ENCODE data around the gene PPP1R16B.
"Not testable (repeated sequence)": the region's sequence is repeated elsewhere in the genome, so short reads cannot be mapped to it uniquely, and the experiment has no call there.

PPP1R16B gene

DNA sequence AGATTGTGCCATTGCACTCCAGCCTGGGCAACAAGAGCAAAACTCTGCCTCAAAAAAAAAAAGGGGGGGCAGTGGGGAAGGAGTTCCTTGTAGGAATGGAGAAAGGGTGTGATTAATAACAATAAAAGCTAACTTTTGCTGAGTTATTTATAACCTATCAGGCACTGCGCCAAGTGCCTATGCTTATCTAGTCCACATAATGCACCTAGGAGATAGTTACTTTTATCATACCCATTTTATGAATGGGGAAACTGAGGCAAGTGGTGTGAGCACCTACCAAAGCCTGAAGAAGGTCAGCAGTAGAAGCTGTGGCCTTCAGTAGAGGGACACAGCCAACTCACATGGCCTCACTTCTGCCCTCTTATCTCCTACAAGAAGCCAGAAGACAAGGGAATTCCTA lies 13.6 kb upstream of the PPP1R16B start:
- Histone ChIP-seq H3K27ac (ENCODE audit: low read length) (no peak overlapping the region), H3K4me3 (ENCODE audit: low read length in 2 of 2) (no peak overlapping the region), H3K27me3 (ENCODE audit: control insufficient read depth in 1 of 2, insufficient read depth in 2 of 2, low read length in 2 of 2) (peaks cover 0 to 3% of the 10 kb centered on the region in 2 donors), H3K36me3 (ENCODE audit: control insufficient read depth in 2 of 2, insufficient read depth in 2 of 2, low read length in 2 of 2) (no peaks in the 10 kb centered on the region), H3K9ac (ENCODE audit: low read length in 2 of 2) (no peak overlapping the region), H3K9me3 (ENCODE audit: control insufficient read depth in 2 of 2, low read length in 2 of 2) (peaks cover 0 to 5% of the 10 kb centered on the region in 2 donors), H3K4me1 (ENCODE audit: control insufficient read depth, insufficient read depth, low read length) (no peaks in the 10 kb centered on the region)

DNA sequence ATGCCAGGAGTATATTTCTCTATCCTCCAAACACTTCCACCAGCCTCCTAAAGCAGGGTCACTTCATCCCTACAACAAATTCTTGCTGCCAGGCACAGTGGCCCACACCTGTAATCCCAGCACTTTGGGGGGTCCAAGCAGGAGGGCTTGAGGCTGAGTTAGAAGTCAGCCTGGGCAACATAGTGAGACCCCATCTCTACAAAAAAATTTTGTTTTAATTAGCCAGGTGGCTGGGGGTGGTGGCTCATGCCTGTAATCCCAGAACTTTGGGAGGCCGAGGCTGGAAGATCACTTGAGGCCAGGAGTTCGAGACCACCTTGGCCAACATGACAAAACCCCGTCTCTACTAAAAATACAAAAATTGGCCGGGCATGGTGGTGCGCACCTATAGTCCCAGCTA lies 11.4 kb upstream of the PPP1R16B start:
- not testable (repeated sequence) for H3K27me3 ChIP-seq (ENCODE audit: control insufficient read depth in 1 of 2, insufficient read depth in 2 of 2, low read length in 2 of 2); H3K36me3 ChIP-seq (ENCODE audit: control insufficient read depth in 2 of 2, insufficient read depth in 2 of 2, low read length in 2 of 2); H3K27ac ChIP-seq (ENCODE audit: low read length); H3K9ac ChIP-seq (ENCODE audit: low read length in 2 of 2); H3K4me1 ChIP-seq (ENCODE audit: control insufficient read depth, insufficient read depth, low read length); H3K9me3 ChIP-seq (ENCODE audit: control insufficient read depth in 2 of 2, low read length in 2 of 2); H3K4me3 ChIP-seq (ENCODE audit: low read length in 2 of 2)

DNA sequence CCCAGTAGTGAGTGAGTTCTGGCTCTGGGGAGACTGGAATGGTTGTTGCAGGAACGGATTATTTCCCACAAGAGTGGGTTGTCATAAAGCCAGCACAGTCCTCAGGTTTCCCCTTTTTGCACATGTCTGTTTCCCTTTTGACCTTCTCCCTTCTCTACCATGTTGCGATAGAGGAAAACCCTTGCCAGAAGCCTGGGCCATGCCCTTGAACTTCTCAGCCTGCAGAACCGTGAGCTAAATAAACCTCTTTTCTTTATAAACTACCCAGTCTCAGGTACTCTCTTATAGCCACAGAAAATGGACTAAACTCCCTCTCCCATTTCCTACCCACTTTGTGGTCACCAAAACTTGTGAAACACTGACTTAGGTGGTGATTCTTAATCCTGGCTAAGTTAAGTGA lies 7.2 kb upstream of the PPP1R16B start:
- Histone ChIP-seq H3K9me3 (ENCODE audit: control insufficient read depth in 2 of 2, low read length in 2 of 2) (no peaks in the 10 kb centered on the region), H3K27me3 (ENCODE audit: control insufficient read depth in 1 of 2, insufficient read depth in 2 of 2, low read length in 2 of 2) (no peaks in the 10 kb centered on the region), H3K27ac (ENCODE audit: low read length) (no peak overlapping the region), H3K4me1 (ENCODE audit: control insufficient read depth, insufficient read depth, low read length) (peaks cover 2% of the 10 kb centered on the region), H3K9ac (ENCODE audit: low read length in 2 of 2) (no peak overlapping the region), H3K4me3 (ENCODE audit: low read length in 2 of 2) (no peak overlapping the region), H3K36me3 (ENCODE audit: control insufficient read depth in 2 of 2, insufficient read depth in 2 of 2, low read length in 2 of 2) (no peaks in the 10 kb centered on the region)

DNA sequence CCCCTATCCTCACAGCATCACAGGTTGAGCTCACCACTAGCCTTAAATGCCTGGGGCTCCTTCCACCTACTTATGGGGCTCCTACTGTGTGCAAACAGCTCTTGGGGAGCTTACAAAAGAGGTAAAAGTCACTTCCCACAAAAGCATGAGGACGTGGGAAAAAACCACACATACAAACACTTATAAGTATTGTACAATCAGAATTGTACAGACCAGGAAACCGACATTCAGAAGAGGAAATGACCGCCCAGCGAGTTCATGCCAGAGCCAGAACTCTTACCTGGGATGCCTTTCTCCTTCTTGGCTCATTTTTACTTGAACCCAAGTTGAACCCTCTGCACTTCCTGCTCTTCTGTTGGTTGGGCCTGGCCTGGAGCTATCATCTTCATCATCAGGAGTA lies 6.3 kb upstream of the PPP1R16B start:
- Histone ChIP-seq H3K27ac (ENCODE audit: low read length) (no peak overlapping the region), H3K27me3 (ENCODE audit: control insufficient read depth in 1 of 2, insufficient read depth in 2 of 2, low read length in 2 of 2) (no peaks in the 10 kb centered on the region), H3K4me3 (ENCODE audit: low read length in 2 of 2) (no peak overlapping the region), H3K9ac (ENCODE audit: low read length in 2 of 2) (no peak overlapping the region), H3K36me3 (ENCODE audit: control insufficient read depth in 2 of 2, insufficient read depth in 2 of 2, low read length in 2 of 2) (no peaks in the 10 kb centered on the region), H3K9me3 (ENCODE audit: control insufficient read depth in 2 of 2, low read length in 2 of 2) (no peaks in the 10 kb centered on the region), H3K4me1 (ENCODE audit: control insufficient read depth, insufficient read depth, low read length) (peaks cover 2% of the 10 kb centered on the region)

DNA sequence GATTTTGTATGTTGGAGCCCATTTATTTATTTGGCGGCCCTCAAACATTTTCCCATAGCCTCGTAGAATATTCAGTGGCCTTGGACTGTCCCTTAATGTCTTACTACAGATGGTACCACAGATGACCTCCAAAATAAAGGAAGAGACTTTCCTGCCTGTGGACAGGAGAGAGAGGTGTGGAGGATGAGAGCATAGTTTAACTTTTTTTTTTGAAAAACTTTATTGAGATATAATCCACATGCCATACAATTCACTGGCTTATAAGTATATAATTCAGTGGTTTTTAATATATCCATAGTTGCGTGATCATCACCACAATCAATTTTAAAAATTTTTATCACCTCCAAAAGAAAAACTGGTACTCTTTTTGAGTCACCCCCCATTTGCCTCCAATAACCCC lies 4.6 kb upstream of the PPP1R16B start:
- H3K27me3 ChIP-seq (ENCODE audit: control insufficient read depth in 1 of 2, insufficient read depth in 2 of 2, low read length in 2 of 2), result peaks cover 3 to 6% of the 10 kb centered on the region in 2 donors
- H3K27ac ChIP-seq (ENCODE audit: low read length), result no peak overlapping the region
- no peaks in the 10 kb centered on the region for H3K36me3 ChIP-seq (ENCODE audit: control insufficient read depth in 2 of 2, insufficient read depth in 2 of 2, low read length in 2 of 2)
- no peaks in the 10 kb centered on the region for H3K9me3 ChIP-seq (ENCODE audit: control insufficient read depth in 2 of 2, low read length in 2 of 2)
- H3K4me1 ChIP-seq (ENCODE audit: control insufficient read depth, insufficient read depth, low read length), result peaks cover 11% of the 10 kb centered on the region
- no peak overlapping the region for H3K4me3 ChIP-seq (ENCODE audit: low read length in 2 of 2)
- no peak overlapping the region for H3K9ac ChIP-seq (ENCODE audit: low read length in 2 of 2)

DNA sequence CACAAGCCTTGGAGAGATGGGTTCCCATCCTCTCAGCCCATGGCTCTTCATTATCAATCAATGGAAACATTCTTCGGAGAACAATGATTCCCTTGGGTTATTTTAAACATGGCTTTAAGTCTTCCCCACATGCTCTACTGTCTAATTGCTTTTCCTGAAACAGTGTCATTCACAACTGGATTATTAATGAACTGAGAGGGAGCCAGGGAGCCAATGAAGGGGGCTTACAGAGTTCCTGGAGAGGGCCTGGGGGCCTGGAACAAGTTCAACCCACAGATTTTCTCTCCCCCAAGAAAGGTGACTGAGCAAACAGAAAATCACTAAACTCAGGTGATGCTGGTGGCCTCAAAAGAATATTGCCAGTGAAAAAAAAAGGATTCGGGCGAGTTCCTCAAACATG lies 1.3 kb upstream of the PPP1R16B start:
- Histone ChIP-seq H3K4me1 (ENCODE audit: control insufficient read depth, insufficient read depth, low read length) (peaks cover 24% of the 10 kb centered on the region), H3K27ac (ENCODE audit: low read length) (no peak overlapping the region)

DNA sequence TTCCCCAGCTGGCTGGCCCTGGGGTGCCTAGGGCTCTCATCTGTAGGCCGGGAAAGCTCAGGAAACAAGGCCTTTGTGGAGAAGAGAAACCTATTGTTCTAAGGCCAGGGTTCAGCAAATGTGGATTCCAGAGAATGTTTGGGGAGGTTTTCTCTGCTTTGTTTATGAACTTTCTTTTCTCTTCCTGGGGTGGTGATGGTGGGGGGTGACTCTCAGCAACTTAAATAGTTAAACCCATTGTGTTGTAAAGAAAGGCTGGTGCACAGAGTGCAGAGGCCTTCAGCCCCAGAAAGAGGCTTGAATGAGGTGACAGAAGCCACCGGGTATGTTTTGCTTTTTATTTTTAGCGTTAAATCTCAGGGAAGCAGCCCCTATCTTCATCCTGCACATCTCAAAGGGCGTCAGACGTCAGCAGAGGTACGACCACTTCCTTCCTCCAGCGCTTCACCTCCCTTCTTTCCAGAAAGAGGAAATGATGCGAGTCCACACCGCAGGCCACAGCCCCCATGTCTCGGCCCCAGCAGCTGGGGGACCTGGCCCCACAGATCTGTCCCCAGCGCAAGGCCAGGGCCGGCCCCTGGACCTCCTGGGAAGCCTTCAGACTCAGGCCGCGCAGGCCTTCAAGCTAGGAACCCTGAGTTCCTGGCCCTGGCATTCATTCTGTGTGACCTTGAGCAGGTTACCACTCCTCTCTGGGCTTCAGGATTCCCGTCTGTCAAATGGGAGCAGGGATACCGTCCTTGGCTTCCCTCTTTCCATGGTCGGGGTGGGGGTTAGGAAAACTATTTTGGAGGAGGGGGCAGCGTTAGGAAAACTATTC lies 605 bp upstream of the PPP1R16B start:
- no peaks in the 10 kb centered on the region for H3K9me3 ChIP-seq (ENCODE audit: control insufficient read depth in 2 of 2, low read length in 2 of 2)
- H3K27me3 ChIP-seq (ENCODE audit: control insufficient read depth in 1 of 2, insufficient read depth in 2 of 2, low read length in 2 of 2), result peaks cover 27 to 33% of the 10 kb centered on the region in 2 donors
- no peaks in the 10 kb centered on the region for H3K36me3 ChIP-seq (ENCODE audit: control insufficient read depth in 2 of 2, insufficient read depth in 2 of 2, low read length in 2 of 2)
- H3K27ac ChIP-seq (ENCODE audit: low read length), result no peak overlapping the region
- H3K9ac ChIP-seq (ENCODE audit: low read length in 2 of 2), result no peak overlapping the region
- H3K4me1 ChIP-seq (ENCODE audit: control insufficient read depth, insufficient read depth, low read length), result peaks cover 24% of the 10 kb centered on the region
- H3K4me3 ChIP-seq (ENCODE audit: low read length in 2 of 2), result peak overlapping the region; percentile 59 to 69

More for the DNA sequence above, 1.3 kb upstream of the PPP1R16B start:
- H3K36me3 ChIP-seq (ENCODE audit: control insufficient read depth in 2 of 2, insufficient read depth in 2 of 2, low read length in 2 of 2), result no peaks in the 10 kb centered on the region
- no peak overlapping the region for H3K9ac ChIP-seq (ENCODE audit: low read length in 2 of 2)
- H3K27me3 ChIP-seq (ENCODE audit: control insufficient read depth in 1 of 2, insufficient read depth in 2 of 2, low read length in 2 of 2), result peaks cover 26 to 33% of the 10 kb centered on the region in 2 donors
- H3K9me3 ChIP-seq (ENCODE audit: control insufficient read depth in 2 of 2, low read length in 2 of 2), result no peaks in the 10 kb centered on the region
- no peak overlapping the region for H3K4me3 ChIP-seq (ENCODE audit: low read length in 2 of 2)

DNA sequence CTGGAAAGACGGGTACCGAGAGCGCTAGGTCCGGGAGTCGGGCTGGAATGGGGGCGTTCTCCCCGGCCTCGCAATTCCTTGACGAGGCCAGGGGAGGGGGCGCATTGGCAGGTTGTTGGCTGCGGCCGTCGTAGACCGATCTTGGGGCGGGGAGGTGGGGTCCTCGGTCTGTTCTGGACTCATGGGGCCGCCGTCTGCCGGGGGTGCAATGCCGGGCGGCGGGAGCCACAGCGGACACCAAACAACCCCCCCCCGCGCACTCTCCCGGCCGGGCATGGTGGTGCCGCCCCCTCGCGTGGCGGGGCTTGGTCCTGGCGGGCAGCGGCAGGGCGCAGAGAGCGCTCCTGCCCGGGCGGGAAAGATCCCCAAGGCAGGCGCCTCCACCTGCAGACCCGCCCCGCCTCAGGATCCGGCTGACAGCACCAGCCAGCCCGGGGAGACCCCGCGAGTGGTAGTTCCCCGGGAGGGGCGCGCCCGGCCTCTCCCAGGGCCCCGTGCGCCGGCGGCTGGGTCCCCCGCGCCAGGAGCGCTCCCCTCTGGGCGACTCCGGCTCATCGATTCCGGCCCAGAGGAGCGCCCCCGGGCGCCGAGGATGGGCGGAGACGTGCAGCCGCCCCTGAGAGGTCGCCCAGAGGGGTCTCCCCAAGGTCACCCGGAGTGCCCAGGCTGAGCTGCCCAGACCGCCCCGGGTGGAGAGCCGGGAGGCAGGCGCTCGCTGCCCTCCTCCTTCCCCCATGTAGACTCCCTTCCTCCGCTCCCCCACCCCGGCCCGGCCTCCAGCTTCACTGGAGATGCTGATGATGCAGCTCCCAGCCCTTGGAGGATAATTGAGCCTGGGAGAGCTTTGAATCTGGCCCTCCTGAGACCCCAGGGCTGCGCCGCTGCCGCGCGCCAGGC lies 709 bp downstream of the PPP1R16B start:
- Histone ChIP-seq H3K4me3 (ENCODE audit: low read length in 2 of 2) (peak overlapping the region; percentile 59 to 69), H3K27ac (ENCODE audit: low read length) (no peak overlapping the region), H3K4me1 (ENCODE audit: control insufficient read depth, insufficient read depth, low read length) (peaks cover 22% of the 10 kb centered on the region), H3K9ac (ENCODE audit: low read length in 2 of 2) (no peak overlapping the region), H3K36me3 (ENCODE audit: control insufficient read depth in 2 of 2, insufficient read depth in 2 of 2, low read length in 2 of 2) (no peaks in the 10 kb centered on the region), H3K9me3 (ENCODE audit: control insufficient read depth in 2 of 2, low read length in 2 of 2) (no peaks in the 10 kb centered on the region), H3K27me3 (ENCODE audit: control insufficient read depth in 1 of 2, insufficient read depth in 2 of 2, low read length in 2 of 2) (peaks cover 31 to 33% of the 10 kb centered on the region in 2 donors)

DNA sequence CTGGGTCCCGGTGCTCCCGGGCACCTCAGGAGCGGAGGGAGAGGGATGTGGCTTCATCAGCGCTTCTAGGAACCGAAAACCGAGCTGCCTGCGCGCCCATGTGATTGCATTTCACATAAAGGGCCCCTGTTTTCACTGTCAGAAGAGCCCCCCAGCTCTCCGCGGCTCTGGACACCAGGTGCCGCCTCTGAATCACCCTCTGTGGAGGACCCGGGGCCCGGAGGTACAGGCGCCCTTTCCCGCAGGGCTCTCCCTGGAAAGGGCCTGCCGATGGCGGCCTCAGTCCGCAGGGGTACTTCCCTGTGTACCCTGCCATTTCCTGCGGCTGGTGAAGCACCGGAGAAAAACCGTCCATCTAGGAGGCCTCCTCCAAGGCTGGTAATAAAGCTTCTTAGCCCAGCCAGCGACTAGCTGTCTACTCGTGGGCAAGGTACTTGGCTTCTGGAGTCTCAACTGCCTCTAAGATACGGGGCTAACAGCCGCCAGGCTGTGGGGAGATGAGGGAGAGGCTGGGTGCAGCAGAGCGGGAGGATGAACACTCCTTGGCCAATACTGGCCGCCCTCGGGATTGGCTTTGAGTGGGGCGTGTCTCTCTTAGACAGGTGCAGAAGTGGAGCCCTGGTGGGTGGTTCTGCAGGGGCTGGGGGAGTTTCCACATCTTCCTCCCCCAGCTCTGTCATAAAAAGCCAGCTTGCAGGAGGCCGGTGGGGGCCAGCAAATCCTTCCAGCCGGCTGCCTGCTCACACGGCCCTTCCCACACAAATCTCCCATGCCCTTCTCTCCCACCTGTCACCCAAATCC lies 1.6 kb downstream of the PPP1R16B start:
- H3K9ac ChIP-seq (ENCODE audit: low read length in 2 of 2), result no peak overlapping the region
- H3K27me3 ChIP-seq (ENCODE audit: control insufficient read depth in 1 of 2, insufficient read depth in 2 of 2, low read length in 2 of 2), result peaks cover 31 to 33% of the 10 kb centered on the region in 2 donors
- H3K9me3 ChIP-seq (ENCODE audit: control insufficient read depth in 2 of 2, low read length in 2 of 2), result no peaks in the 10 kb centered on the region
- H3K27ac ChIP-seq (ENCODE audit: low read length), result no peak overlapping the region
- H3K36me3 ChIP-seq (ENCODE audit: control insufficient read depth in 2 of 2, insufficient read depth in 2 of 2, low read length in 2 of 2), result no peaks in the 10 kb centered on the region
- peaks cover 22% of the 10 kb centered on the region for H3K4me1 ChIP-seq (ENCODE audit: control insufficient read depth, insufficient read depth, low read length)
- H3K4me3 ChIP-seq (ENCODE audit: low read length in 2 of 2), result peak overlapping the region; percentile 59 to 69

DNA sequence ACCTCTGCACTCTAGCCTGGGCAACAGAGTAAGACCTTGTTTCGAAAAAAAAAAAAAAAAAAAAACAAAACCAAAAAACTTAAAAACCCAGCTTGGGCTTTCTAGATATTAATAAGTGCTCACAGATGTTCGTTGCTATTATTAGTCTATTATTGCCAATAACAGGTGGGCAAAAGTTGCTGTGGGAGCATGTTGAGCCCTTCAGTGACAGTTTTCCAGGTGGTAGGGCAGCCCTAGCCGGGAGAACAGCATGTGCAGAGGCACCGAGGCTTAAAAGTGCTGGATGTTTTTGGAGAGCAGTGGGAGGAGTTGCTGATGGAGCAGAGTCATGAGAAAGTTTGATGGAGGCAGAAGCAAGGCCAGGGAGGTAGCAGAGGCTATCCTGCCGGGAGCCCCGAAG lies 4.4 kb downstream of the PPP1R16B start:
- peaks cover 33% of the 10 kb centered on the region in 2 donors for H3K27me3 ChIP-seq (ENCODE audit: control insufficient read depth in 1 of 2, insufficient read depth in 2 of 2, low read length in 2 of 2)
- H3K36me3 ChIP-seq (ENCODE audit: control insufficient read depth in 2 of 2, insufficient read depth in 2 of 2, low read length in 2 of 2), result no peaks in the 10 kb centered on the region
- no peak overlapping the region for H3K9ac ChIP-seq (ENCODE audit: low read length in 2 of 2)
- no peak overlapping the region for H3K4me3 ChIP-seq (ENCODE audit: low read length in 2 of 2)
- H3K4me1 ChIP-seq (ENCODE audit: control insufficient read depth, insufficient read depth, low read length), result peaks cover 25% of the 10 kb centered on the region
- no peaks in the 10 kb centered on the region for H3K9me3 ChIP-seq (ENCODE audit: control insufficient read depth in 2 of 2, low read length in 2 of 2)
- H3K27ac ChIP-seq (ENCODE audit: low read length), result no peak overlapping the region

All from stomach smooth muscle (tissue), 2 donors.